Measurements from ENCODE around the gene ABCC11. TPM values are rescaled to one million over a fixed set of nuclear protein-coding genes. Genes with fewer than 3 reads are reported as not detected.

Gene ABCC11
- polyA plus RNA-seq (ENCODE audit: low read depth in 6 of 6), result under 1 TPM in 1 of 6 donors, not detected in 5; 0.16 TPM

DNA sequence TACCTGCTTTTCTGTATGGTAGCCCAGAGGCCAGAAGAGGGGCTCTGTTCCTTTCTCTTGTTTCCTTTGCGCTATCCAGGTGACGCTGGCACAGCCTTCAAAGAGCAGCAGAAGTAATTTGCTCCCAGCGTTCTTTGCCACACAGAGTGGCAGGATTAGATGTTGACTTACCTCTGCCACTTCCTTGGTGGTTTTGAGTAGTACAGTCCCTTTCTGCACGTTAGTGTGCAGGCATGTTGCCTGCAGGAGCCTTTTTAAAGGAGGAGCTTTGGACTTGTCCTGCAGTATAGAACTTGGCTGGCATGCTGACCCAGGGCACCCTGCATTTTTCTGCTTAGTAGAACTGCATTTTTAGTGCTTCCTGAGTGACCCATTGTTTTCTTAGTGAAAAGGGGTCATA is at the start of gene ABCC11:
Gene ABCC11, minus strand, starts transcription at position 229 of the 400 bp plus-strand sequence. CDS start 15,618 bp downstream, outside the sequence.
- peak within 1 kb of the TSS in 3 of 6 donors; percentile 7 to 92 (median 86) for H3K27ac Mint-ChIP-seq
- peaks cover 35 to 58% (median 40%) of the 10 kb centered on the region in 3 donors for H3K4me1 Mint-ChIP-seq
- no peaks in the 10 kb centered on the region for H3K27me3 Mint-ChIP-seq
- peaks cover 0 to 1% (median 0%) of the 10 kb centered on the region in 7 donors for H3K9me3 Mint-ChIP-seq
- H3K4me3 Mint-ChIP-seq, result peak within 1 kb of the TSS in 6 of 8 donors; percentile 13 to 96 (median 72)
- ATAC-seq (ENCODE audit: low read depth in 2 of 2) (no peak), DNase-seq (no peak)
- no peaks in the 10 kb centered on the region for H3K36me3 Mint-ChIP-seq

DNA sequence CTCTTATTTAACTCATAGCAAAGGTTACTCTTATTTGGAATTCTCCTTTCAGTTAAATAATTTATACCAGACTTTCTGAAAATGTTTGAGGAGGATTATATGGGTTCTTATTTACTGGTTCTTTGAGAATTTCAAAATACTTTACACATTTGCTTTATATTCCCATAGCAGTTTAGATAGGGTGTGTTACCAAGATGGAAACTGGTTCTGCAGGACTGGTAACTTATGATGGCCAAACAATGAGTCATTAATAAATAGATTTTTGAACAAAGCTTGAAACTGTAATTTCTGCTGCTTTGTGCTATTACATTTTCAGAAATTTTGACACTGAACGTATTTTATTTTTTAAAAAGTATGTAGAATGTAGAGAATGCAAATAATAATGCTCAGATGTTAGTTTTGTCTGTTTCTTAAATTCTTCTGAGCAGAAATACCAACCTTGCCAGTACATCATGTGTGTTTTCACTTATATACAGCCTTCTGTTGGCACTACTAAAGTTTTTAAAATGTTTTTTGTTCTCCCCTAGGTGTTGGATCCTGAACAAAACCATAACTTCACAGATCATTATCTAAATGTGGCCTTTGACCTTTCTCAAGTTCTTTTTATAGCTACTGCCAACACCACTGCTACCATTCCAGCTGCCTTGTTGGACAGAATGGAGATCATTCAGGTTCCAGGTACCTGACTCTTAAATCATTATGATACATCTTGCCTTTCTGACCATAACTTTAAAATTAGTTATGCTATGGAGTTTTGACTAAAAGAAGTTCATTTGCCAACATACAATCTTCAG is 48.3 kb upstream of the ABCC11 start:
- Mint-ChIP-seq H3K36me3 (peaks cover 9 to 34% of the 10 kb centered on the region in 2 donors), H3K4me1 (peaks cover 0 to 2% (median 0%) of the 10 kb centered on the region in 3 donors), H3K27ac (no peak overlapping the region), H3K9me3 (no peaks in the 10 kb centered on the region), H3K27me3 (no peaks in the 10 kb centered on the region), H3K4me3 (no peak overlapping the region)
- no peak for DNase-seq
- no peak for ATAC-seq (ENCODE audit: low read depth in 2 of 2)

DNA sequence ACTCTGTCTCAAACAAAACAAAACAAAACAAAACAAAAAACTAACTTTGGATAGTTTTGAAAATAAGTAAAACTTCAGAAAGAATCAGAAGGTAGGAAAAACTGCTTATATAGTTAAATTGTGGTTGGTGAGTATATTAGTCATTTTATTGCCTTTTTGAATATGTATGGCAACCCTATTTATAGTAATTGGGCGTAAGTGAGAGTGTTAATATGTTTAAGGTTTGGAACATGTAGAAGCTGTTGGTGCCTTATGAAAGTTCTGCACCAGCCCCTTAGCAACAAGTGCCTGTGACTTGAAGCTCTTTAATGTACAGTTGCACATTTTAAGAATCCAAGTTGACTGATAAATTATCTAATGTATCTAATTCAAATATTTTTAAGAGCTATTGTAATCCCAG is 47.4 kb upstream of the ABCC11 start:
- no peak overlapping the region for H3K27ac Mint-ChIP-seq
- ATAC-seq (ENCODE audit: low read depth in 2 of 2), result no peak
- DNase-seq, result no peak
- H3K9me3 Mint-ChIP-seq, result no peaks in the 10 kb centered on the region
- peaks cover 9 to 28% of the 10 kb centered on the region in 2 donors for H3K36me3 Mint-ChIP-seq
- H3K4me1 Mint-ChIP-seq, result peaks cover 0 to 2% (median 0%) of the 10 kb centered on the region in 3 donors
- no peaks in the 10 kb centered on the region for H3K27me3 Mint-ChIP-seq
- H3K4me3 Mint-ChIP-seq, result no peak overlapping the region

- Mint-ChIP-seq H3K9me3 (peaks cover 0 to 5% (median 0%) of the 10 kb centered on the region in 7 donors), H3K4me3 (no peak overlapping the region), H3K27me3 (no peaks in the 10 kb centered on the region), H3K36me3 (peaks cover 18 to 39% of the 10 kb centered on the region in 2 donors), H3K27ac (no peak overlapping the region), H3K4me1 (peaks cover 0 to 2% (median 0%) of the 10 kb centered on the region in 3 donors)
- ATAC-seq (ENCODE audit: low read depth in 2 of 2) (no peak), DNase-seq (no peak)
These were observed 45.1 kb upstream of the ABCC11 start for GRCh38 chr16:48292452-48292851.

DNA sequence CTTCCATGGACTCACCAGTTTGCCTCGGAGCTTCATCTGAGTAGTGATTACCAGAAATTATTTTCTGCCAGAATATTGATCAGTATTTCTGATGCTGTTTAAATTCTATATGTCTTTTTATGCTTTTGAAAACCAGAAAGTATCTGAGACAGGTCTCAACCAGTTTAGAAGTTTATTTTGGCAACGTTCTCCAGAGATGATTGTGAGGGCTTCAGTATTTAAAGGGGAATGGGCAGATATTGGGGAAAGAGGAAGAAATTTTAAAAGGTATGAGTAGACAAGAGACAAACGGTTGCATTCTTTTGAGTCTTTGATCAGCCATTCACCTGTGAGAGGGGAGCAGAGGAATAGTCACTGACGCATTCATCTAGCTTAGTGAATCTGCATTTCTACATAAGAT is 44.4 kb upstream of the ABCC11 start:
- H3K9me3 Mint-ChIP-seq, result peaks cover 0 to 12% (median 6%) of the 10 kb centered on the region in 7 donors
- no peak for ATAC-seq (ENCODE audit: low read depth in 2 of 2)
- H3K27ac Mint-ChIP-seq, result peak overlapping the region in 1 of 6 donors; percentile 5
- no peak for DNase-seq
- H3K4me1 Mint-ChIP-seq, result peaks cover 0 to 2% (median 0%) of the 10 kb centered on the region in 3 donors
- no peak overlapping the region for H3K4me3 Mint-ChIP-seq
- no peaks in the 10 kb centered on the region for H3K27me3 Mint-ChIP-seq
- peaks cover 25 to 41% of the 10 kb centered on the region in 2 donors for H3K36me3 Mint-ChIP-seq

- no peak for ATAC-seq (ENCODE audit: low read depth in 2 of 2)
- Mint-ChIP-seq H3K27ac (peak overlapping the region in 1 of 6 donors; percentile 5), H3K27me3 (no peaks in the 10 kb centered on the region), H3K4me1 (peaks cover 0 to 2% (median 0%) of the 10 kb centered on the region in 3 donors), H3K4me3 (no peak overlapping the region), H3K36me3 (peaks cover 29 to 43% of the 10 kb centered on the region in 2 donors), H3K9me3 (peaks cover 0 to 16% (median 11%) of the 10 kb centered on the region in 7 donors)
- no peak for DNase-seq
These were observed 44.0 kb upstream of the ABCC11 start for GRCh38 chr16:48291303-48291702.

DNA sequence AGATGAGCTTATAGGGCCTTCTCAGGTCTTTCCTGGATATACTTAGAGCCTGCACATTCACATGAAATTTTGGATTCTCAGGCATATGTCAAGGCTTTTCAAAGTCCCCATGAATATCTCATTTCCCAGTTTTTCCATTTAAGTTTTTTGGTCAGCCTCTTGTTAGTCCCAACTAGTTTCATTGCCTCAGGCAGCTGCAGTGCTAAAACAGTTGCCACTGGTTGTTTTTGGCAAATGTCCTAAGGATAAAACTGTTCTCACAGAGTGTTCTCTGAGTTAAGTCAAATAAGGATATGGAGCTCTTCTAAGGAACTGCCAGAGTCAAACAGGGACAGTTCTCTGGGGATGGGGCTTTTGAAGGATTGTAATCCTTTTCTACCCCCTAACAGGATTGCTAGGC is 39.9 kb upstream of the ABCC11 start:
- no peak for DNase-seq
- Mint-ChIP-seq H3K27ac (peak overlapping the region in 1 of 6 donors; percentile 64), H3K27me3 (no peaks in the 10 kb centered on the region), H3K4me3 (no peak overlapping the region), H3K4me1 (peaks cover 0 to 4% (median 0%) of the 10 kb centered on the region in 3 donors), H3K36me3 (peaks cover 43 to 50% of the 10 kb centered on the region in 2 donors), H3K9me3 (peaks cover 0 to 28% (median 17%) of the 10 kb centered on the region in 7 donors)
- ATAC-seq (ENCODE audit: low read depth in 2 of 2), result no peak

DNA sequence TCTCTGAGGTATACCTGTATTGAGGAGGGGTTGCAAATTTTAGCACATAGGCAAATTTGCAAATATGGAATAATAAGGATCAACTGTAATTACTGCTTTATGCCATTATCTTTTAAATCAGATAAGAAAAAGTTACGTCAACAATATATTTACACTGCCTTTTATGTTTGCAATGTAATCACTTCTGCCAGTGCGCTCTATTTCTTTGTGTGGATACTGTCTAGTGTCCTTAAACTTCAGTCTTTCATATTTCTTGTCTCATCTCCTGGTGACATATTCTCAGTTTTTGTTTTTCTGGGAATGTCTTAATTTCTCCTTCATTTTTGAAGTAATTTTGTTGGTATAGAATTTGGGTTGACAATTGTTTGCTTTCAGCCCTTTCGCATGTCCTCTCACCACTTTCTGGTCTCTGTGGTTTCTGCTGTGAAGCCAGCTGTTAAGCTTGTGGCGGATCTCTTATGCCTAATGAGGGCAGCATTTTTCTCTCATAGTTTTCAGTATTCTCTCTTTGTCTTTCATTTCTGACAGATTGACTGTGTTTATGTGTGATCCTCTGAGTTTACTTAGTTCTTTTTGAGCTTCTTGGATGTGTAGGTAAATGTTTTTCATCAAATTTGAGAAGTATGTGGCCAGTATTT is 37.6 kb upstream of the ABCC11 start:
- Mint-ChIP-seq H3K27me3 (no peaks in the 10 kb centered on the region), H3K4me1 (peaks cover 0 to 4% (median 0%) of the 10 kb centered on the region in 3 donors), H3K9me3 (peaks cover 0 to 28% (median 17%) of the 10 kb centered on the region in 7 donors), H3K4me3 (no peak overlapping the region), H3K27ac (peak overlapping the region in 2 of 6 donors; percentile 44 to 75), H3K36me3 (peaks cover 36 to 50% of the 10 kb centered on the region in 2 donors)
- ATAC-seq (ENCODE audit: low read depth in 2 of 2), result no peak
- DNase-seq, result no peak

- ATAC-seq (ENCODE audit: low read depth in 2 of 2) (no peak), DNase-seq (no peak)
- Mint-ChIP-seq H3K9me3 (peaks cover 0 to 26% (median 17%) of the 10 kb centered on the region in 7 donors), H3K36me3 (peaks cover 35 to 56% of the 10 kb centered on the region in 2 donors), H3K27ac (no peak overlapping the region), H3K4me3 (no peak overlapping the region), H3K27me3 (no peaks in the 10 kb centered on the region), H3K4me1 (peaks cover 0 to 4% (median 0%) of the 10 kb centered on the region in 3 donors)
These were observed 35.4 kb upstream of the ABCC11 start for GRCh38 chr16:48282636-48283263.

- no peak overlapping the region for H3K4me3 Mint-ChIP-seq
- H3K9me3 Mint-ChIP-seq, result peaks cover 0 to 7% (median 2%) of the 10 kb centered on the region in 7 donors
- ATAC-seq (ENCODE audit: low read depth in 2 of 2) (no peak), DNase-seq (no peak)
- peaks cover 0 to 4% (median 0%) of the 10 kb centered on the region in 3 donors for H3K4me1 Mint-ChIP-seq
- peaks cover 24 to 40% of the 10 kb centered on the region in 2 donors for H3K36me3 Mint-ChIP-seq
- no peak overlapping the region for H3K27ac Mint-ChIP-seq
- no peaks in the 10 kb centered on the region for H3K27me3 Mint-ChIP-seq
These were observed 33.2 kb upstream of the ABCC11 start for GRCh38 chr16:48280546-48280945.

GRCh38 chr16:48279199-48279598 is 31.9 kb upstream of the ABCC11 start:
- Mint-ChIP-seq H3K4me3 (no peak overlapping the region), H3K27me3 (no peaks in the 10 kb centered on the region), H3K36me3 (peaks cover 17 to 27% of the 10 kb centered on the region in 2 donors), H3K9me3 (no peaks in the 10 kb centered on the region), H3K4me1 (no peaks in the 10 kb centered on the region), H3K27ac (no peak overlapping the region)
- no peak for ATAC-seq (ENCODE audit: low read depth in 2 of 2)
- no peak for DNase-seq

DNA sequence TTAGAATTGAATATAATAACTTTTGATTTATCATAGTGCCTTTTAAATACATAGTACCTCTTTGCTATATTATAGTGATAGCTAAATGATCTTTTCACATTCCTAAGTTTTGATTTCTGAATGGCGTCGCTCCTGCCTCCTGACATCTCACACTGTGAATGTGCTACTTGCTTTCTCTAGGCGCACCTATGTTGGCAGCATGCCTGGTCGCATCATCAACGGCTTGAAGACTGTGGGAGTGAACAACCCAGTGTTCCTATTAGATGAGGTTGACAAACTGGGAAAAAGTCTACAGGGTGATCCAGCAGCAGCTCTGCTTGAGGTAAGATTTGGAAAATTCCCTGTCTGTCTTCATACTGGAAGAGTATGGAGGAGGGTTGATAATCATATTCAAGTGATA is 29.8 kb upstream of the ABCC11 start:
- DNase-seq (no peak), ATAC-seq (ENCODE audit: low read depth in 2 of 2) (no peak)
- Mint-ChIP-seq H3K27me3 (no peaks in the 10 kb centered on the region), H3K9me3 (no peaks in the 10 kb centered on the region), H3K4me1 (no peaks in the 10 kb centered on the region), H3K36me3 (peaks cover 12 to 18% of the 10 kb centered on the region in 2 donors), H3K4me3 (no peak overlapping the region), H3K27ac (no peak overlapping the region)

GRCh38 chr16:48276102-48276501 is 28.8 kb upstream of the ABCC11 start:
- no peak for DNase-seq
- Mint-ChIP-seq H3K4me3 (no peak overlapping the region), H3K27me3 (no peaks in the 10 kb centered on the region), H3K27ac (no peak overlapping the region), H3K9me3 (no peaks in the 10 kb centered on the region), H3K36me3 (peaks cover 12 to 18% of the 10 kb centered on the region in 2 donors), H3K4me1 (no peaks in the 10 kb centered on the region)
- ATAC-seq (ENCODE audit: low read depth in 2 of 2), result no peak
